Bronchial epithelial cell (primary cell): Measurements from ENCODE around the gene ADAMTS12. TPM values are rescaled to one million over a fixed set of nuclear protein-coding genes. Genes with fewer than 3 reads are reported as not detected.

Experiments used
- DNase-seq: peaks from one replicate; pipeline ENCODE4 v3.0.0-alpha.2; 2010; ENCODE audit warnings: low read depth
- FAIRE-seq: peaks from 2 replicates; lab custom pipeline; 2011; peaks lifted over from hg19 to GRCh38; lab: Jason Lieb, UNC
- H3K27me3 ChIP-seq: 2 replicates; pipeline ENCODE4 v1.5.1; 2011; ENCODE audit warnings: low read length; ENCODE audit not compliant: control insufficient read depth, insufficient read depth
- H3K36me3 ChIP-seq: 2 replicates; pipeline ENCODE4 v1.5.1; 2011; ENCODE audit warnings: low read length; ENCODE audit not compliant: control insufficient read depth, insufficient read depth
- H3K4me3 ChIP-seq: 2 replicates; pipeline ENCODE4 v1.5.1; 2011; ENCODE audit warnings: mild to moderate bottlenecking, low read depth, low read length, control low read depth
- total RNA-seq: library from RNA; depleted of rRNA; stranded (reverse); fragments of >200 nt; gene quantifications from 2 replicates; pipeline ENCODE4 v1.2.1, GENCODE V29; 2014
- TF ChIP-seq, protein P1 (sequence below): IDR thresholded peaks from 2 replicates; pipeline ENCODE4 v1.5.1; 2011; ENCODE audit warnings: mild to moderate bottlenecking, moderate library complexity, low read length, control low read depth, inconsistent platforms; ENCODE audit not compliant: insufficient read depth, severe bottlenecking

The ADAMTS12 gene
- total RNA-seq, 1 donor from 2014 or later: 0.26 TPM

- FAIRE-seq: no peak
- TF ChIP-seq, protein P1, sequence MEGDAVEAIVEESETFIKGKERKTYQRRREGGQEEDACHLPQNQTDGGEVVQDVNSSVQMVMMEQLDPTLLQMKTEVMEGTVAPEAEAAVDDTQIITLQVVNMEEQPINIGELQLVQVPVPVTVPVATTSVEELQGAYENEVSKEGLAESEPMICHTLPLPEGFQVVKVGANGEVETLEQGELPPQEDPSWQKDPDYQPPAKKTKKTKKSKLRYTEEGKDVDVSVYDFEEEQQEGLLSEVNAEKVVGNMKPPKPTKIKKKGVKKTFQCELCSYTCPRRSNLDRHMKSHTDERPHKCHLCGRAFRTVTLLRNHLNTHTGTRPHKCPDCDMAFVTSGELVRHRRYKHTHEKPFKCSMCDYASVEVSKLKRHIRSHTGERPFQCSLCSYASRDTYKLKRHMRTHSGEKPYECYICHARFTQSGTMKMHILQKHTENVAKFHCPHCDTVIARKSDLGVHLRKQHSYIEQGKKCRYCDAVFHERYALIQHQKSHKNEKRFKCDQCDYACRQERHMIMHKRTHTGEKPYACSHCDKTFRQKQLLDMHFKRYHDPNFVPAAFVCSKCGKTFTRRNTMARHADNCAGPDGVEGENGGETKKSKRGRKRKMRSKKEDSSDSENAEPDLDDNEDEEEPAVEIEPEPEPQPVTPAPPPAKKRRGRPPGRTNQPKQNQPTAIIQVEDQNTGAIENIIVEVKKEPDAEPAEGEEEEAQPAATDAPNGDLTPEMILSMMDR: no peak
- H3K27me3 ChIP-seq: no peaks in the 10 kb centered on the region
- no peaks in the 10 kb centered on the region for H3K36me3 ChIP-seq
- no peak overlapping the region for H3K4me3 ChIP-seq
- no peak for DNase-seq
Observed at GRCh38 chr5:33758737-33759136, 133.1 kb downstream of the ADAMTS12 start.

- FAIRE-seq (no peak), DNase-seq (no peak)
- TF ChIP-seq, protein P1: no peak
- Histone ChIP-seq H3K4me3 (no peak overlapping the region), H3K36me3 (no peaks in the 10 kb centered on the region), H3K27me3 (no peaks in the 10 kb centered on the region)
Observed at GRCh38 chr5:33756491-33756890, 135.3 kb downstream of the ADAMTS12 start.

DNA sequence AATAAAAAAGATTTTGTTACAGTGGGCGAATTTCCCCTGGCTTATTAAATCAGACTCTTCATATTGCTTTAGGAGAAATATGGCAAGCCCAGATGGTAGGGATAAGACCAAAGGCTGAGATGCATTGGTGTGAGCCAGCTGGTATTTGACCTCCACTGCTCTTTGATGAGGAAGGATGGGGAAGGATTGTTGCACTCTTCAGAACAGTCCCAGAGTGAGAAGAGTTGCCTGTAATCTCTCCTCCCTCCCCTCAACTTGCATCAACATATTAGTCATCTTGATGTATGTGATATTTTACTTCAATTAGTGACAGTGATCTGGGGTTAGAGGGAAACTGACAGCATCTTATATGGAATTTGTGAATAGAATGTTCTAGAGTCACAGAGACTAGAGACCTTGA, 136.6 kb downstream of the ADAMTS12 start:
- no peak for FAIRE-seq
- TF ChIP-seq, protein P1: no peak
- no peaks in the 10 kb centered on the region for H3K36me3 ChIP-seq
- no peaks in the 10 kb centered on the region for H3K27me3 ChIP-seq
- H3K4me3 ChIP-seq: no peak overlapping the region
- no peak for DNase-seq

DNA sequence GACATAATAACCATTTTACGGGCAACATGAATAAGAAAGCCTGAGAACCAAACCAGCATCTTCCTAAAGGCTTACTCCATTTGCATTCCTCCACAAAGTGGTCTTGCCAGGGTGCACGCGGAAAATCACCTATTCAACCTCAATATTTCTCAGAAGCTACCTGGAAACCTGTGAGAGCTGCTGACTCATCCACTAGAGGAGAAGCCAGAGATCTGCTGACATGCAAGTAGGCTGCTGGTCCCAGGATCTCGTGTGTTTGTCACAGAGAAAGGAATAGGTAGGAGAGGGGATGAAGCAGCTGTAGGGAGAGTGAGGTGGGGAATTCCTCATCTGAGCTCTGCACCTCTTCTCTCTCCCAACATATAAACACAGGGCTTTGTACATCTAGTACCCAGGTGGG, 138.1 kb downstream of the ADAMTS12 start:
- no peaks in the 10 kb centered on the region for H3K36me3 ChIP-seq
- TF ChIP-seq, protein P1: no peak
- H3K27me3 ChIP-seq: no peaks in the 10 kb centered on the region
- no peak for DNase-seq
- FAIRE-seq: no peak
- H3K4me3 ChIP-seq: no peak overlapping the region

- no peak for FAIRE-seq
- no peak for DNase-seq
- TF ChIP-seq, protein P1: no peak
- Histone ChIP-seq H3K36me3 (no peaks in the 10 kb centered on the region), H3K27me3 (no peaks in the 10 kb centered on the region), H3K4me3 (no peak overlapping the region)
Observed at GRCh38 chr5:33748754-33749153, 143.0 kb downstream of the ADAMTS12 start.

GRCh38 chr5:33745101-33745770, 146.6 kb downstream of the ADAMTS12 start:
- Histone ChIP-seq H3K4me3 (no peak overlapping the region), H3K27me3 (no peaks in the 10 kb centered on the region), H3K36me3 (no peaks in the 10 kb centered on the region)
- FAIRE-seq (no peak), DNase-seq (no peak)
- TF ChIP-seq, protein P1: no peak
